HG02642 (cell line): Measurements from ENCODE around the gene TALDO1.
A peak's percentile ranks its signal among the peaks of the same experiment; 100 is the strongest.

Source experiments
- ATAC-seq: cut with Tn5 transposase; IDR thresholded peaks from one replicate; pipeline ENCODE4 v1.9.1; 2021; ENCODE audit warnings: mild to moderate bottlenecking; ENCODE audit not compliant: unreplicated experiment, poor library complexity

Gene TALDO1

GRCh38 chr11:709109-709997, 37.9 kb upstream of the TALDO1 start:
- no peak for ATAC-seq

- no peak for ATAC-seq
These were observed 32.8 kb upstream of the TALDO1 start for GRCh38 chr11:714436-714835.

- ATAC-seq = no peak
These were observed 27.8 kb upstream of the TALDO1 start for GRCh38 chr11:719214-720016.

GRCh38 chr11:720017-720641, 27.1 kb upstream of the TALDO1 start:
- no peak for ATAC-seq

GRCh38 chr11:720642-721246, 26.5 kb upstream of the TALDO1 start:
- no peak for ATAC-seq

- no peak for ATAC-seq
These were observed 26.0 kb upstream of the TALDO1 start for GRCh38 chr11:721247-721740.

- no peak for ATAC-seq
These were observed 25.4 kb upstream of the TALDO1 start for GRCh38 chr11:721741-722345.

GRCh38 chr11:722346-722811, 24.9 kb upstream of the TALDO1 start:
- ATAC-seq = no peak

GRCh38 chr11:723120-723883, 24.0 kb upstream of the TALDO1 start:
- ATAC-seq = no peak

GRCh38 chr11:724049-724777, 23.1 kb upstream of the TALDO1 start:
- no peak for ATAC-seq

- ATAC-seq = no peak
These were observed 22.4 kb upstream of the TALDO1 start for GRCh38 chr11:724778-725386.

- no peak for ATAC-seq
These were observed 21.6 kb upstream of the TALDO1 start for GRCh38 chr11:725624-726202.

- ATAC-seq = no peak
These were observed 20.7 kb upstream of the TALDO1 start for GRCh38 chr11:726278-727220.

GRCh38 chr11:727281-727701, 20.0 kb upstream of the TALDO1 start:
- no peak for ATAC-seq

- peak; percentile 68 for ATAC-seq
These were observed 19.2 kb upstream of the TALDO1 start for GRCh38 chr11:727859-728748.
